Hematopoietic multipotent progenitor cell treated with erythropoietin and hydrocortisone succinate and interleukin-3 and kit ligand, for 15 days (in vitro differentiated cells): ENCODE data around the gene HK1.
"Not testable (repeated sequence)": the region's sequence is repeated elsewhere in the genome, so short reads cannot be mapped to it uniquely, and the experiment has no call there.

Experiments
- DNase-seq: peaks from one replicate; pipeline ENCODE4 v3.0.0-alpha.2; 2015; ENCODE audit warnings: low spot score

The HK1 gene

DNA sequence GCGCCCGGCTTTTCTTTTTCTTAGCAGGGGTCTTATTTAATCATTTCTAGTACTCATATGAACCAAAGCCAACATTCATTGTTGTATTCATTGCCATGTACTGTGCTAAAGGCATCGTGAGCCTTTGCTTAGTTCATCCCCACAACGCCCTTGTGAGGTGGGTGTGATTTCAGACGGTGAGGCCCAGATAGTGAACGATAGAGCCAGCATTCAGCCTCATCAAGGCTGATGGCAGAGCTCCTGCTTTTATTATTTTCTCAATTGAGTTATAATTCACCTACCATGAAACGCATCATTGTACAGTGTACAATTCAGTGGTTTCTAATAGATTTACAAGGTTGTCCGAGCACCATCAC, 50.1 kb downstream of the HK1 start:
- DNase-seq: peak; percentile 44

DNA sequence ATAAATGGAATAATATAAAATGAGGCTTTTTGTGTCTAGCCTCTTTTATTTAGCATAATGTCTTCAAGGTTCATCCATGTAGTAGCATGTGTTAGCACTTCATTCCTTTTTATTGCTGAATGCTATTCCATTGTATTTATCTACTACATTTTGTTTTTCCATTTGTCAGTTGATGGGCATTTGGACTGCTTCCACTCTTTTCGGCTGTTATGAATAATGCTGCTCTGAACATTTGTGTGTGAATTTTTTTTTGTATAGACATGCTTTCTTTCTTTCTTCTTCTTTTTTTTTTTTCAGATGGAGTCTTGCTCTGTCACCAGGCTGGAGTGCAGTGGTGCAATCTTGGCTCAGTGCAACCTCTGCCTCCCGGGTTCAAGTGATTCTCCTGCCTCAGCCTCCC, 50.6 kb downstream of the HK1 start:
- DNase-seq: not testable (repeated sequence)

- DNase-seq: no peak
Observed at GRCh38 chr10:69329721-69330178, 51.5 kb downstream of the HK1 start.

GRCh38 chr10:69331161-69331560, 52.9 kb downstream of the HK1 start:
- no peak for DNase-seq

GRCh38 chr10:69332278-69333010, 54.1 kb downstream of the HK1 start:
- DNase-seq: no peak

- DNase-seq: no peak
Observed at GRCh38 chr10:69333205-69333604, 54.9 kb downstream of the HK1 start.

- DNase-seq: not testable (repeated sequence)
Observed at GRCh38 chr10:69333865-69334301, 55.6 kb downstream of the HK1 start.

DNA sequence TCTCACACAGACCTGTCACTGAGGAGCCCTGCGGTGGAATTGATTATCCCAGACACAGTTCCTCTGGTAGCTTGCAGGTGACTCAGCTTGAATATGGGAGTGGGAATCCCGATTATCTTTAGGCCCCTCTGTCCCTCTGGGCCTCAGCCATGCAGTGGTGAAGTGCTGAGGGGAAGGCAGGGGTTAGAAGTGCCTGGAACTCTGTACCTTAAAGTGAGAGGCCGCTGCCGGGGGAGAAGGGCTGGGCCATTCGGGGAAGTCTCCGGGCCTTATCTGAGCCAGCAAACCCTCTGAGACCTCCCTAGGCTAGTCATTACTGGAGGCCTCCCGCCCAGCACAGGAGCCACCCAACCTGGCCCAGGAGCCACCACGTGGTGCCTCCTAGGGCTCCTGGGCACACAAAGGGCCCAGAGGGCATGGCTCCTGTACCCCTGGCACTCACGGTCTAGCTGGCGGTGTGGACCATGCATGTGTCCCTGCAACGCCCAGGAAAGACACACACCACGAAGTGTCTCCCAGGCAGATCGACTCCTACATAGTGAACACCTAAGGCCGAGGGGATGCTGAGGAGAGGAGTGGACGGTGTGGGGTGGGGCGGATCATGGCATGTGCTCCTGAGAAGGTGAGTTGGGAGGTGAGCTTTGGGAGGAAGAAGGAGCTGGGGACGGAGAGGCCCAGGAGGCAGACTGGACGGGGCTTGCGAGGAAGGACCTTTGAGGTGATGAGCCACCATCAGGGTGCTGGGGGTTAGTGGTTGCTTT, 56.2 kb downstream of the HK1 start:
- DNase-seq: peak; percentile 86

GRCh38 chr10:69335063-69335587, 56.8 kb downstream of the HK1 start:
- no peak for DNase-seq

DNA sequence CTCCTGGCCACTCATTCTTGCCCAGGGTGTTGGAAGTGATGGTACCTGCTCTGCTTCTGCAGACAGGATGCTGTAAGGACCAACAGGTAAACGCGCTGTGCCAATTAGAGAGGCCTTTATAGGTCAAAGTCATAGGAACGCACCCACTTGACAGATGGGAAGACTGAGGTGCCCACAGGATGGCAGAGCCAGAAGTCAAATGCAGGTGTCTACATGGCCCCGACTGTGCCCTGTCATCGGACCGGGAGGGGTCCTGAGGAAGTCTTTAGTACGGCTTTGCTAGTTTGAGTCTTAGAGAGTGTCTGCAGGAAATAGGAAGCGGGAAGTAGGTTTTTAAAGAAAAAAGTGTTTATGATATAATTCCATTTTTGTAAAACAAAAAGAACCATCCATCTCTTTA, 57.3 kb downstream of the HK1 start:
- DNase-seq: no peak

- no peak for DNase-seq
Observed at GRCh38 chr10:69336952-69337295, 58.6 kb downstream of the HK1 start.

DNA sequence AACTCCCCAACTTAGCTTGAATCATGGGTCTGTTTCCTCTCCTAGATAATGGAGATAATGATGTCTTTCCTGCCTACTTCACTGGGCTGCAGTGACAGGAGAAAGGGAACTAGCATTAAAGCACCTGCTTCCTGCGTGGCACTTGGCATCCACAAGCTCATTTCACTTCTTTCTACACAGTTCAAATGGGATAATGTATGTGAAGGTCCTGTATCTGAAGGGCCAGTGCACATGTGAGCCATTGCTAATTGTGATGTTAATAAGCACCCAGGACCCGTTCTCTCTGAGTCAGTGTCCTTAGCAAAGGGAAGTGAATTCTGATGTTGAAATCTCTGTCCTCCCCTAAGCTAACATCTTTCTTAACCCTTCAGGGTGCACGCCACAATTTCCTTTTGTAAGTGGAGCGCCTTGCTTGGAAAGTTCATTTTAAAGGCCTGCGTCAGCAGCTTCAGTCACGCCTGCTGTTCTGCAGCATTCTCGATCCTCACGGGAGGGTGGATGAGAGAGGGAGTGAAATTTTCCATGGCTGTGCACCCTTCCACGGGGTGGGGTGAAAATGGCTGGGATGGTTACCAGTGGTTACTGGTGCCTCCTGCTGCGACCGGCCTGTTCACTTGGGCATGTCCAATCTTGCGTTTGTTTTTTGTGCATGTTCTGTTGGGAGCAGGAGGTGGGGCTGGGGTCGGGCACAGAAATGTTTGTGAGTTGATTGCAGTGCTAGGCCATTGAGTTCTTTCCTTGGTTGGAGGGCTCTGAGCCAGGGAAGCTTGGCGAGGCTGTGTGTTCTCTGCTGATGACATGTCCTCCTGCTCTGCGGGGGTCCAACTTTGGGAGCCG, 59.2 kb downstream of the HK1 start:
- no peak for DNase-seq

GRCh38 chr10:69338133-69338456, 59.8 kb downstream of the HK1 start:
- DNase-seq: no peak

- DNase-seq: no peak
Observed at GRCh38 chr10:69338547-69339450, 60.5 kb downstream of the HK1 start.

DNA sequence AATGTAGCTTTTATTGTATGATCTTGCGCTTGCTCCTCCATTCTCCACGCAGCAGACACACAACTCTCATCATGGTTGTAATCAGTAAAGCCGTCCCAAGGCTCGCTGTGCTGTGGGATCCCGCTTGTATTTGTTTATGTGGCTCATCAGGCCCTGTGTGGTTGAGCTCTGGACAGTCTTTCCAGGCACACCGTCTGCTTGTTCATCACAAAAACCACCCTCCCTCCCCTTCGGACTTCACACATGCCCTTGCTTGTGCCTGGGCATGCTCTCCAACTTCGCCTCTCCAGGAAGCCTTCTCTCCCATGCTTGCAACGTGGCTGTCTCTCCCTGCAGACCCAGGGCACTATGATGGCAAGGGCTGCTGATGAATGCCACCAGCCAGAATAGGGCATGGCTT, 62.4 kb downstream of the HK1 start:
- no peak for DNase-seq

GRCh38 chr10:69343905-69344304, 65.6 kb downstream of the HK1 start:
- DNase-seq: no peak

GRCh38 chr10:69344591-69345252, 66.4 kb downstream of the HK1 start:
- no peak for DNase-seq

DNA sequence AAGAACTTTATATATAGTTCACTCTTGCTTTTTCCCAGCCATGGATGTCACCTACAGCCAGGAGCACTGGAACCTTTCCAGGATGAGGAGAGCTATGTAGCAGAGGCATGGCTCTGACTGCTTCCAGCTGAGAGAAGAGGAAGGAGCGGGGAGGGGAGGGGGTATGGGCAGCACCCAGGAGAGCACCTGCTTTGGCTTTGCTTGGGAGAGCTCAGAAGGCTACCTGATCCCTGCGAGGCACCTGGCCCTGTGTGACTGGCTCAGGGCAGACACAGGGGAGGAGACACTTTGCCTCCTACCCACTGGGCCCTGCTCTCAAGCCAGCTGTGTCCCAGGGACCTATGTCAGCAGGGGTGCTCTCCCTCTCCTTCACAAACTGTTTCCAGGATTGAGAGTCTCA, 67.1 kb downstream of the HK1 start:
- no peak for DNase-seq

- DNase-seq: no peak
Observed at GRCh38 chr10:69345890-69346474, 67.7 kb downstream of the HK1 start.

GRCh38 chr10:69346776-69347175, 68.5 kb downstream of the HK1 start:
- no peak for DNase-seq
